Aortic smooth muscle cell (primary cell): ENCODE data around the gene ZNF692. TPM values are rescaled to one million over a fixed set of nuclear protein-coding genes. Genes with fewer than 3 reads are reported as not detected.

Experiments used
- total RNA-seq: library from RNA; depleted of rRNA; stranded (reverse); fragments of >200 nt; gene quantifications from 2 replicates; pipeline ENCODE4 v1.2.3, GENCODE V29; 2014

The ZNF692 gene, protein sequence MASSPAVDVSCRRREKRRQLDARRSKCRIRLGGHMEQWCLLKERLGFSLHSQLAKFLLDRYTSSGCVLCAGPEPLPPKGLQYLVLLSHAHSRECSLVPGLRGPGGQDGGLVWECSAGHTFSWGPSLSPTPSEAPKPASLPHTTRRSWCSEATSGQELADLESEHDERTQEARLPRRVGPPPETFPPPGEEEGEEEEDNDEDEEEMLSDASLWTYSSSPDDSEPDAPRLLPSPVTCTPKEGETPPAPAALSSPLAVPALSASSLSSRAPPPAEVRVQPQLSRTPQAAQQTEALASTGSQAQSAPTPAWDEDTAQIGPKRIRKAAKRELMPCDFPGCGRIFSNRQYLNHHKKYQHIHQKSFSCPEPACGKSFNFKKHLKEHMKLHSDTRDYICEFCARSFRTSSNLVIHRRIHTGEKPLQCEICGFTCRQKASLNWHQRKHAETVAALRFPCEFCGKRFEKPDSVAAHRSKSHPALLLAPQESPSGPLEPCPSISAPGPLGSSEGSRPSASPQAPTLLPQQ
- 7.5 and 12.2 TPM in 2 replicates for total RNA-seq

DNA sequence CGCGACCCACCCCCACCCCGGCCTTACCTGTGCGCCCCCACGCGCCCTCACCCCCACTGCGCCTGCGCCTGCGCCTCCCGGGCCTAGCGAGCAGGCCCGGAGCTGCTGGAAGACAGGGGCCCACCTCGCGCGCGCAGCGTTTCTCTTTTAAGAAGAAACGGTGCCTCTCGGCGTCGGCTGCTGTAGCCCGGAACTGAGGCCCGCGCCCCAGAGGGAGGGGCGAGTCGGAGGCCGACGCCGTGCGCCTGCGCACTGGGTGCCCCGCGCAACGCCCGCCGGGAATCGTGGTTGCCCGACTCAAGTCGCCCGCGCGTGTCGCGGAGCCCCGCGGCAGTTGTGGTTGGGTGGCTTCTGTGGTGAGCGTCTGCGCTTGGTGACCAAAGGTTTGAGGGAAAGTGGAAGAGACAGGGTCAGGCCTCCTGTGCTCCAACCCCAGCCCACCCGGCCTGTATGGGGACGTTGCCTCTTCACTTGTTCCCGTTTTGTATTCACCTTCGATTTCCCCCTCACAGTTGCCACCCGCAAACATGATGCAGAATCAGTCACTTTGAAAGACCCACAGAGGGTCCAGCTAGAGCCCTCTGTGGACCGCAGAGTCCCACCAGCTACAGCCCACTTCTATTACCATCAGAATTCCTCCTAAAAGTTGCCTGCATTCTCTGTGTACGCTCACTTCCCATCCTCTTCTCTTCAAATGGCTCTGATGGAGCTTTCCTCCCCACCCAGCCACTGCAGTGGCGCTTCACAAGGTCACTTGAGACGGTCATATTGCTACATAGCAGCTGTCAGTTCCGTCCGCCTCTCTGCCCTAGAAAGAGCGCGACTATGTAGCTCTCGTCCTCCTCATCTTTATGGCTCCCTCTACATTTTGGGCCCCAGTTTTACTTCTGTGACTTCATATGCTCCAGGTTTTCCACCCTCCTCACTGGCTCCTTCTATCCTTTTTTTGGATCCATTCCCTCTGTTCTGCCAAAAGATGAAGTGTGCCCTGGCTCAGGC lies at the start of gene ZNF692:
Gene ZNF692 (minus strand): TSS at position 195 of the 999 bp plus-strand sequence. CDS start 776 bp downstream, outside the sequence.

DNA sequence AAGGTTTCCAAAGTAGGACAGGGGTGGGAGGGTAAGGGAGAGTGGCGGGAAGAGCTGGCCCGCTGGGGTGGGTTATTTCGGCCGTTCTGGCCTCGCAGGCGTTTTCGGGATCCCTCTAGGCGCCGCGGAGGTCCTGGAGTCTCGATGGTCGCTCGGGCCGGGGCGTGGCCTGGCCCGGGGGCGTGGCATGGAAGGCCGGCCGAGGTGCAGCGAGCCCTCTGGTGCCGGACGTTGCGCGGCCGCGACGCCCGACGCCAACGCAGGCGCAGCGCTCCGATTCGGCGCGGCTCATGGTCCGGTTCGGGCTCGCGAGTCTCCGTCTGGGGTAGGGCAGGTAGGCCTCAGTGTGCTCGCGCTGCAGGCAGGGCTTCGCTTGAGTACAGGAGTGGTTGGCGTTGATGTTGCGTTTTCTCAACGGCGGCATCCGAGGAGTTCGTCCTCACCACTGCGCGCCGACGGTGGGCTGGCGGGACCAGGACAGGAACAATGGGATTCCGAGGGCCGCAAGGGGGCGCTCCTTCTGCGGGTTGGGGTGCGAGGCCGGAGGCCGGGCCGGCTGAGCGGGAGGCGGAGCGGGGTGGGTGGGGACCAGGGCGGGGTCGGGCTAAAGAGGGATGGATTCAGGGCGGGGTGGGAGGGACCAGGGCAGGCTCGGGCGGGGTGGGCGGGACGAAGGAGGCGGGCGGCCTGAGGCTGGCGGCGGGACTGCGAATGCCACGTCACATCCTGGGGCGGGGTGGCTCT lies 47.3 kb upstream of the ZNF692 start, which contains the start of gene PGBD2:
Gene PGBD2 (plus strand): TSS at position 227 of the 744 bp plus-strand sequence. CDS start 7,628 bp downstream, outside the sequence.

DNA sequence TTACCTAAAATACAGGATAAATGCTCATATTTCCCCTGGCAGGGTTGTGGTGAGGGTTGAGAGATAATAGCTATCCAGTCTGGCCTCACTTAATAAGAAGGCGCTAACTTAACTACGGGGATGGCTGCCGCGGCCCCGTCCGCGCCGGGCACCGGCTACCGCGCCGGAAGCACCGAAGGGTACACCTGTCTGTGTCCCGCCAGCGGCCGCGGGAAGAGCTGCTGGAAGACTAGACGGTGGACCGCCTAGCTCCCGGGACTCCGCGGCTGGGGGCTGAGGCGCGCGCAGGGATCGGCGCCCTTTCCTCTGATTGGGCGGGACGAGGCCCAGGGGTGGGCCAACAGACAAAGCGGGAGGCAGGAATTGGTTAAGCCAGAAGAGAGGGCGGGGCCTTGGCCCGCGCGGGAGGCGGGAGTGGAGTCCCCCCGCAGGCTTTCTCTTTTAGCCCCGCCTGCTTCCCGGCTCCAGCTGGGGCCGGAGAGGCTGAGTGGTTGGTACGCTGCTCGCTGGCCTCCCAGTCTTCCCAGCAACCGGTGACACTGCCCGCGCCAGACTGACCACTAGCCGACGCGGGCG lies 21.0 kb downstream of the ZNF692 start, which contains the start of gene ZNF672:
Gene ZNF672 (plus strand): TSS at position 444 of the 576 bp plus-strand sequence. CDS start 9,051 bp downstream, outside the sequence.

DNA sequence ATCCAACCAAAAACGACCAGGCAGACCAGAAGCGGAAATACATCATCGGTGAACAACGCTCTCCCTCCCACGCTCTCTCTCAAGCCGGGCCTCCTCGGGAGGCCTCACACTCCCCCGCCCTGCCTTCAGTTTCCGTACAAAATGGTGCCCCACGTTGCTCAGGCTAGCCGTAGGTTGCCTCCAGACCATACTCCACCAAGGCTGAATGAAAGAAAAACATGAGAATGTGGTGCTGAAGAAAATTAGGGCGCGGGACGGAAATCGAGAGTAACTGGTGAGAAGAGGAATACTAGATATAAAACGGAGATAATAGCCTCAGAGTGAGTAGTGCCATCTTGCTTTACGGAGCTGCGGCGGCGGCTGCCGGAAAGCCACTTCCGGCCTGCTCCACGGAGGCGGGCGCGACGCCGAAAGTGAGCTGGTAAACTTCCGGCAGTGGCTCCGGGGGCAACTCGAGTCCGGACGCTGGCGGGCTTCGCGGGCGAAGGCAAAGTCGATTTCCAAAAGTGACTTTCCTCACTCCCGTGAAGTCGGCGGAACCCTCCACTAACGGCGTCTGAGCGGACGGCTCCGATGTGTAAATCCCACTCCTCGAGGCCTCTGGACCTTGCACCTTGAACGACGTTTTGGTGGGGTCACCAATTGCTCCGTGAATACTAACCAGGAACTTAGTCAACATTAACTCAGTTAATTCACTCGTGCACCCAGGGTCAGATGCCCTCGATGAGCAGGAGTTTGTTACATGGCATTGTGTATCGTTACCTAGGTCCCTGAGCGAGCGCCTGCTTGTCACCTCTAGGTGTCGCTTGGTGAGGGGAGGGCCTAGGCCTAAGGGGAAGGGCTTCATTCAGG lies 32.8 kb downstream of the ZNF692 start, which contains the start of gene SH3BP5L:
Gene SH3BP5L (minus strand): TSS at position 7 of the 852 bp plus-strand sequence. CDS start 980 bp downstream, outside the sequence.

Other genes starting within 250 kb of the ZNF692 start
- gene OR2T11, start 224.0 kb downstream of the ZNF692 start, total RNA-seq: not detected in 2 replicates
- gene OR2T35, start 213.8 kb downstream of the ZNF692 start, total RNA-seq: not detected in 2 replicates
- not detected in 2 replicates for gene OR2T27, start 203.6 kb downstream of the ZNF692 start, total RNA-seq
- gene OR14I1, start 156.3 kb downstream of the ZNF692 start, total RNA-seq: not detected in 2 replicates
- not detected in 2 replicates for gene LYPD8, start 103.3 kb downstream of the ZNF692 start, total RNA-seq
- 25.7 and 25.8 TPM in 2 replicates for gene SH3BP5L, start 33.2 kb downstream of the ZNF692 start, total RNA-seq
- 16.6 and 19.6 TPM in 2 replicates for gene ZNF672, start 20.9 kb downstream of the ZNF692 start, total RNA-seq
- gene PGBD2, start 47.1 kb upstream of the ZNF692 start, total RNA-seq: 4.0 and 4.5 TPM in 2 replicates